Stimulated activated CD8-positive, alpha-beta memory T cell treated with anti-CD3 and anti-CD28 coated beads, Interleukin-2, amount 100 ng/mL, for 1 hour (primary cell): Measurements from ENCODE around the gene TMEM135.
"Not testable (repeated sequence)": the region's sequence is repeated elsewhere in the genome, so short reads cannot be mapped to it uniquely, and the experiment has no call there.

Experiments
- DNase-seq, 2 donors: peaks; one replicate each; pipeline ENCODE4 v3.0.0-alpha.2; 2020; ENCODE audit warnings: low read depth in 2 of 2

Gene TMEM135

GRCh38 chr11:87020764-87021365 is 16.9 kb upstream of the TMEM135 start:
- DNase-seq: no peak

- DNase-seq: no peak
These were observed 15.5 kb upstream of the TMEM135 start for GRCh38 chr11:87022254-87022653.

- no peak for DNase-seq
These were observed 15.0 kb upstream of the TMEM135 start for GRCh38 chr11:87022738-87023137.

DNA sequence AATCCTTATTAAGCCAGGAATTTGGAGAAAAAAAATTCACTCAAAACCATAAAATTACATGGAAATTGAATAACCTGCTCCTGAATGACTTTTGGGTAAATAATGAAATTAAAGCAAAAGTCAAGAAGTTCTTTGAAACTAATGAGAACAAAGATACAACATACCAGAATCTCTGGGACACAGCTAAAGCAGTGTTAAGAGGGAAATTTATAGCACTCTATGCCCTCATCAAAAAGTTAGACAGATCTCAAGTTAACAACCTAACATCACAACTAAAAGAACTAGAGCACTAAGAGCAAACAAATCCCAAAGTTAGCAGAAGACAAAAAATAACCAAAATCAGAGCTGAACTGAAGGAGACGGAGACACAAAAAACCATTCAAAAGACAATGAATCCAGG is 11.3 kb upstream of the TMEM135 start:
- not testable (repeated sequence) for DNase-seq

- no peak for DNase-seq
These were observed 7.2 kb upstream of the TMEM135 start for GRCh38 chr11:87030458-87031054.

DNA sequence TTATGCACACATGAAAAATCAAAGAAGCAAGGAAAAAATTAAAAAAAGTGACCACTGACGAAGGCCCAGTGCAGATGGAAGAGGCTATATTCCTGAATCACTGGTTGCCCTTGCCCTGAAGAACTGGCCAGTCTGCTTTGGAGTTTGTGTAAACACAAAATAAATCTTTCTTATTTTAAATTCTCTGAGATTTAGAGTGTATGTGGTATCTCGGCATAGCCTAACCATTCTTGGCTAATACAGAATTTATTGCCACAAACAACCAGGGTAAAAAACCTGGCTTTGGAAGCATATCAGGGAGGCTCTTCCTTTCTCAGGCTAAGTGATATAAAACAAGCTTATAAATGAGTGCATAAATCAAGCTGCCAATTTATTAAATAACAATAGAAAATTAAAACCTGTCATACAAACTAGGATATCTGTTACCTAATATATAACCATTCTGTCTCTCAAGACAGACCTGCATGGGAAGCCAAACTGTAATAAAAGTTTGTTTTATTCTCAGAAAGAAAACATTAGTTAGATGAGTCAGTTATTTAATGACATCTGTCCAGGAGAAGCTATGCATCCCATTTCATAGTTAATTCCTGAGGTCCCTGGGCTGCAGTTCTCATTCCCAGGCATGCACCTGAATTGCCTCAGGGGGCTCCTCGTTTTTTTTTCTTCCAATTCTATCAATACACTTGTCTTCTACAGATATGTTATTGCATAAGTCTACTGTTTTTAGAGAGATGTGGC is 6.1 kb upstream of the TMEM135 start:
- no peak for DNase-seq

- DNase-seq: no peak
These were observed 4.2 kb upstream of the TMEM135 start for GRCh38 chr11:87033561-87033960.

DNA sequence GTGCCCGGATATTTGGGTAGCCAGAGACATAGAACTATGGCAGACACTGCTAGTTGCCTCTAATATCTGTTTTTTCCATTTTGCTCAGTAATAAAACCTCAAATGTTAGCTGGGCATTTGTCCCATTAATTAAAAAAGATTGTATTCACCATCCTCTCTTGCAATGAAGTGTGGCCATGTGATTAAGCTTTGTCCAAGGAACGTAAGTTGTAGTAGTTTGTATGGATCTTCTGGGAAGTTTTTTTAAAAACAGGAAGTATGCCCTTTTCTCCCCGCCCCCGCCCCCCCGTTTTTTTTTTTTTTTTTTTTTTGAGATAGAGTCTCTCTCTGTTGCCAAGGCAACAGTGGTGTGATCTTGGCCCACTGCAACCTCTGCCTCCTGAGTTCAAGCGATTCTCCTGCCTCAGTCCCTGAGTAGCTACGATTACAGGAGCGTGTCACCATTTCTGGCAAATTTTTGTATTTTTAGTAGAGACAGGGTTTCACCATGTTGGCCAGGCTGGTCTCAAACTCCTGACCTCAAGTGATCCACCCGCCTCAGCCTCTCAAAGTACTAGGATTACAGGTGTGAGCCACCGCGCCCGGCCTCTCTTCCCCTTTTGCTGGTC is 1.7 kb upstream of the TMEM135 start:
- DNase-seq: no peak

DNA sequence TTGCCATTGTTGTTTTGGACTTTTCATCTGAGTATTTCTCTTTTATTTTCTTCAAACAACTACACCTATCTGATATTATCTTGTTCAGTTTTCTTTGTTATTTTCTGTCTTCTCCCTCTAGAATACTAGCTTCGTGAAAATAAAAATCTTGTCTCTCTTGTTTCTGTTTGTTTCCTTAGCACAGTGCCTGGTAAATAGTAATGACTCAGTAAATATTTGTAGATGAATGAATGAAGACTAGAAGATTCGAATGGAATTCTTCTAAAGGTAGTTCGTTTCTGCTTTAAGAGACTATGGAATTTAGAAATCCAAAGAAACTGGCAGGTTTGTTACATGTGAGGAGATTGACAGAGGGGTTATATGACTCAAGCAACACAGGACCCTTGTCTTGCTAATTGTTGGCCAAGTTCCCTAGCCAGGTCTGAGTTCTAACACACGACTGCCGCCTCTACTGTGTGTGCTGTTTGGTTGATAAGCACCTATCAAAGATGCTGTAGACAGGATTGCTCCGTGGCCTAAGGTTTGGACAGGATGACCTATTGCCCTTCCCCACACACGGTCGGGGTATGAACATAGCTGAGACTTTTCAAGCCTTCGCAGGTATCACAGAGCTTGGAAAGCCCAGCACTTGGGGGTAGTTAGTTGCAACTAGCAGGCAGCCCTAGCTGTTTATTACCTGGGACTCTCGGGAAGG is 831 bp upstream of the TMEM135 start:
- DNase-seq: no peak

GRCh38 chr11:87038235-87038977 is 672 bp downstream of the TMEM135 start:
- DNase-seq: no peak

DNA sequence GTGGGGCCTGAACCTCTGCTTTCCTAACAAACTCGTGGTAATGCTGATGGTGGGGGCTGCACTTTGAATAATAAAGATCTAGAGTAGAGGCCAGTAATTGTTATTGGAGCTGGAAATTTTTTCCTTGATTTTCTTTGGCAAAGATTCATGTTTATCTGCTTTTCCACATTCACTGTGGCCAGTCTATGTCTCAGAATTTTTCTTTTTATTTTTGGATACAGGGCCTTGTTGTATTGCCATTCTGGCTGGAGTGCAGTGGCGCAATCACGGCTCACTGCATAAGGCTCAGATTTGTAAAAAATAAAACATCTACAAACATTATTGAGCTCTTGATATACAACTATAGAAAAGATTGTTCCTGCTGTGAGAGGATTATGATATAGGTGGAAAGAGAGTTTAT is 1.6 kb downstream of the TMEM135 start:
- DNase-seq: no peak

GRCh38 chr11:87043894-87044293 is 6.2 kb downstream of the TMEM135 start:
- no peak for DNase-seq

DNA sequence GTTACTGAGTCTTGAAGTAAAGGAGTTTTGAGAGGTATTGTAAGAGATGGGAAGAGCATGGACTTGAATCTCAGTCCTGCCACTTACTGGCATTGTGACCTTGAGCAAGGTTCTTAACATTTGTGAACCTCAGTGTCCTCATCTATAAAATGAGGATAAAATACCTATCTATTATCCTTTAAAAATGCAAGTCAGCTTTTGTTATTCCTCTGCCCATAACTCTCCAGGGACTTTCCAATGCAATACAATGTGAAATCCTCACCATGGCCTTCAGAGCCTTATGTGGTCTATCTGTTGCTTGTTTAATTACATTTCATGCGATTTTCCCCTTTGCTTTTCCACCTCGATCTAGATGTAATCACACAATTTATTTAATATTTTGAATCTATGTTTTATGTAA is 9.1 kb downstream of the TMEM135 start:
- DNase-seq: no peak

DNA sequence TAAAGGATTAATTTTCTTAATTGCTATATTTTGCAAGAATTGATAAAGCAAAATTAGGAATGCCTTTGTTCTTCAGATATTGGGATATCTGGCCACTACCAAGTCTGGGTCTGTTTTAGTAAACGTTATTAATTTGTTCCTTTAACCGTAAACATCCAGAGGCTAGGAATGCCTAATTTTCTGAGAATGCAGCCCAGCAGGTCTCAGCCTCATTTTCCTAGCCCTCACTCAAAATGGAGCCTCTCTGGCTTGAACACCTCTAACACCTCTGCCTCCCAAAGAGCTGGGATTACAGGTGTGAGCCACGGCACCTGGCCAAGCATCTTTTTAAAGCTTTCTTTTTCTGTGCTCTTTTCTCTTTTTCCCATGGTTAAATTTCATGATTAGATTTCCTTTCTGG is 18.4 kb downstream of the TMEM135 start:
- DNase-seq: no peak

DNA sequence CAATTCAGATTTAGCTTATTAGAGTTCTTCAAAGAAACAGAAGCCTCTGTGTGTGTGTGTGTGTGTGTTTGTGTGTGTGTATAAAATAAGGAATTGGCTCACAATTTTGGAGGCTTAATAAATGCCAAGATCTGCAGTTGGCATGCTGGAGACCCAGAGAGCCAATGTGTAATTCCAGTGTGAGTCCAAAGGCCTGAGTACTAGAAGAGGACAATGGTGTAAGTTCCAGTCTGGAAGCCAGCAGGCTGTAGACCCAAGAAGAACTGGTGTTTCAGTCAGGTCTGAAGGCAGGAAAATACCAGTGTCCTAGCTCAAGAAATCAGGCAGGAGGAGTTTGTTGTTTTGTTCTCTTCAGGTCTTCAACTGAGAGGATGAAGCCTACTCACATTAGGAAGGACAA is 20.0 kb downstream of the TMEM135 start:
- no peak for DNase-seq

DNA sequence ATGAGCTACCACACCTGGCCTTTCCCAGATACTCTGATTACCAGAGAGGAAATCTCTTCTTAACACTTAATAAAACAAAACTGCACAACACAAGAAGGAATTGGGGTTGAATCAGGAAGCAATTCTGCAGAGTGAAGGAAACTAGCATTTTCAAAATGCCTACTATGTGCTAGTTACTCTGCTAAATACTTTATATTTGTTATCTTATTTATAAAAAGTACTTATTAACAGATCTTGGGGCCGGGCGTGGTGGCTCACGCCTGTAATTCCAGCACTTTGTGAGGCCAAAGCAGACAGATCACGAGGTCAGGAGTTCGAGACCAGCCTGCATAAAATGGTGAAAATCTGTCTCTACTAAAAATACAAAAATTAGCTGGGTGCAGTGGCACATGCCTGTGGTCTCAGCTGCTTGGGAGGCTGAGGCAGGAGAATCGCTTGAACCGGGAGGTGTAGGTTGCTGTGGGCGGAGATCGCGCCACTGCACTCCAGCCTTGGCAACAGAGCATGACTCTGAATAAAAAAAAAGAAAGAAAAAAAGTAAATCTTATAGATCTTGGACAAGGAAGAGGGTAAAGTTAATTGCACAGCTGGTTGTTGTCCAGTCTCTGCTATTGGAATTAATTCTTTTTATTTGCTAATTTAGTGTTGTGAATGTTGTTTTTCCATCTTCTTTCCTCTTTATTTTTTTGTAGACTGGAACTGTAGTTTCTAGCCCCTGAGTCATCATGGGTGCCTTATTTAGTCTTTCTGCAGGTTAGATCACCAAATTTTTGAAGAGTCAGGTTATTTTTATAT is 22.1 kb downstream of the TMEM135 start:
- no peak for DNase-seq

DNA sequence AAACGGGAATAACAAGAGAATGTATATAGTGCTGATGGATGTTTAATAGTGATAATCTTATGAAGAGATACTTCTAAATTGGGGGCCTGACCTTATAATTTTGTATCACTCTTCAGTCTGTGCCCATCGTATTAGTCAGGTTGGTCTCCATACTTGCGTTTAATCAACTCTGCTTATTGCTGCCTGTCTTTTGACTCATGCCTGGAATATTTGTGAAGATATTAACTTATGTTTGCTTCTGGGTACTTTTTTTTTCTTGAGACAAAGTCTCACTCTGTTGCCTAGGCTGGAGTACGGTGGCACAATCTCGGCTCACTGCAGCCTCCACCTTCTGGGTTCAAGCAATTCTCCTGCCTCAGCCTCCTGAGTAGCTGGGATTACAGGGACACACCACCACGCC is 24.0 kb downstream of the TMEM135 start:
- no peak for DNase-seq

DNA sequence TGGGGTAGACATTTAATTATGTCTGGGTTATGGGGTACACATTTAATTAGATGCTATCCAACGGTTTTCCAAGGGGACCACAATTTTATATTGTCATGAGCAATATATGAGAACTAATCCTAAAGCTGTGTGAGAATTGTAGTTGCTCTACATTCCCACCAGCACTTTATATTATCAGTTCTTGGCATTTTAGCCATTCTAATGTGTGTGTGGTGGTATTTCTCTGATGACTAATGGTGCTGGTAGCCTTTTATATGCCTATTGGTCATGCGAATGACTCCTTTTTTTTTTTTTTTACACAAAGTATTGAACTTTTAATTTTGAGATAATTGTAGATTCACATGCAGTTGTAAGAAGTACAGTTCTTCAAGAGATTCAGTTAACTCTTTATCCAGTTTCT is 26.2 kb downstream of the TMEM135 start:
- no peak for DNase-seq

DNA sequence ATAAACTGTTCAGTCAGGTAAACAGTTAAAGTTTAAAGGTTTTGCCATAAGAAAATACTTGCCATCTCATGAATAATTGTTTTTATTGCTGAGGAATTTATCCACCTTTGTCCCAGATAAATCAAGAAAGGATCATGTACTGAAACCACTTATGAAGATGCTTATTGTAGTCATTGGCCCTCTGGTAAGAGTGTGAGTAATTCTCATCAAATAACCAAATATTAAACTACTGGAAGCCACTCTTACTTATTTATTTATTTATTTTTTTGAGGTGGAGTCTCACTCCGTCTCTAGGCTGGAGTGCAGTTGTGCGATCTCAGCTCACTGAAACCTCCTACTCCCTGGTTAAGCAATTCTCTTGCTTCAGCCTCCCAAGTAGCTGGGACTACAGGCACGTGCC is 35.1 kb downstream of the TMEM135 start:
- no peak for DNase-seq

DNA sequence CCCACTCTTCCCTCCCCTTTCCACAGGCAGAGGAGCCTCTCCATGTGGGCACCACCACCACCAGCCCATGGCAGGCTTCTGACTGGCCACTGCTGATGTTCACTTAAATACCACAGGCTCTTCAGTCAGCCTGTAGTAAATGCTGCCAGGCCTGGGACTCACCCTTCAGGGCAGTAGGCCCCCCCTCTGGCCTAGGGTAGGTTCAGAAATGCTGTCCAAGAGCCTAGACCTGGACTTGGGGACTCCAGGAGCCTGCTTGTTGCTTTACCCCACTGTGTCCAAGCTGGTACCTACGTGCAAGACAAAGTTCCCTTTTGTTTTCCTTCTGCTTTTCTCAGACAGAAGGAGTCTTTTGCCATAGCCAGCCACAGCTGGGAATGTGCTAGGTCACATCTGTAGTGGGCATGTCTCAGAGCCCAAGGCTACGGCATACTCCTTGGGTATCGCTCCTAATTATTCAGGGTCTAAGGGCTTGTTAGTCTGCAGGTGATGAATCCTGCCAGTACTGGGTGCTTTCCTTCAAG is 38.6 kb downstream of the TMEM135 start:
- DNase-seq: no peak
